ENCODE measurements around the gene CASK. TPM values are rescaled to one million over a fixed set of nuclear protein-coding genes. Genes with fewer than 3 reads are reported as not detected.

The CASK gene
- total and polyA plus RNA-seq, 2 of the 13 experiments (the other 11 are each of a cell fraction or from before 2014, with no cell fraction given): 14.5 to 16.0 TPM

DNA sequence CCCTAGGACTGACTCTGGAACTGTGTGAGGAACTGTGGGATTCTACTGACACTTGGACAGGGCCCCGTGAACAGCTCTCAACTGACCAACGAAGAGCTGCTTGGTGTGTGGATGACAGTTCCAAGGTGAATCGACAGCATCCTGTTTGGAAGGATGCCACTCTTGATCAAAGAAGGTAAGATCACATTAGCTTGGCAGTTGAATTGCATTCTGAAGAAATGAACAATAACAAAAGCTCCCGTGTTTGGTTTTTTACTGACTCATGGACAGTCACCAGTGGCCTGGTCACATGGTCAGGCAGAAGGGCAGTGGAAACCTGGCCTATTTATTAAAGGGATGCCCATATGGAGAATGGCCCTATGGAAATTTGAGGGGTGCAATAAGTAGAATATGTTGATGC, 267.7 kb downstream of the CASK start:
- DNase-seq (ENCODE audit: low spot score) (no peak), ATAC-seq (no peak), FAIRE-seq (no peak)
- Histone ChIP-seq H3K4me2 (ENCODE audit: low read depth, low read length) (no peak overlapping the region), H3K79me2 (ENCODE audit: insufficient read depth, low read length) (no peaks in the 10 kb centered on the region), H3K27me3 (ENCODE audit: control insufficient read depth in 1 of 2, insufficient read depth in 2 of 2, low read length in 2 of 2) (no peaks in the 10 kb centered on the region), H3K27ac (ENCODE audit: extremely low read length, insufficient read depth, low read length) (no peak overlapping the region), H3K4me3 (replicated peaks in 1 of 3; ENCODE audit: insufficient read depth in 1 of 3, low read depth in 2 of 3, low read length in 3 of 3) (no peak overlapping the region), H2AFZ (ENCODE audit: low read length) (no peak overlapping the region), H3K9me3 (ENCODE audit: low read length) (no peaks in the 10 kb centered on the region), H3K4me1 (ENCODE audit: insufficient read depth, low read length) (no peaks in the 10 kb centered on the region; the same call in 1 of the 2 replicates), H3K9ac (ENCODE audit: insufficient read depth, low read depth, low read length) (no peak overlapping the region), H3K36me3 (replicated peaks in 1 of 2; ENCODE audit: control insufficient read depth in 1 of 2, insufficient read depth in 2 of 2, low read length in 2 of 2) (peaks cover 2 to 7% of the 10 kb centered on the region in 2 experiments; a peak in 3 of 5 replicates), H4K20me1 (ENCODE audit: insufficient read depth, low read length) (no peaks in the 10 kb centered on the region)
- POLR2A ChIA-PET: no interaction called here
- no TSS peak for BruUV-seq (replicated peaks)
- intact Hi-C loops (cut with micrococcal nuclease; ENCODE audit: unreplicated experiment) (no loop called here), in situ Hi-C loops (cut with HindIII; ENCODE audit: extremely low pct_ligation_motif_present, low pct_unique_long_range_greater_than_20kb) (no loop called here)
- CTCF ChIA-PET (ENCODE audit: low intra/inter-chr PET ratio, low total read pairs): no interaction called here
- 87% methylated on average over 2 of the region's 4 CpGs for WGBS (ENCODE audit: low lambda C conversion rate)
- TF ChIP-seq, protein P1, sequence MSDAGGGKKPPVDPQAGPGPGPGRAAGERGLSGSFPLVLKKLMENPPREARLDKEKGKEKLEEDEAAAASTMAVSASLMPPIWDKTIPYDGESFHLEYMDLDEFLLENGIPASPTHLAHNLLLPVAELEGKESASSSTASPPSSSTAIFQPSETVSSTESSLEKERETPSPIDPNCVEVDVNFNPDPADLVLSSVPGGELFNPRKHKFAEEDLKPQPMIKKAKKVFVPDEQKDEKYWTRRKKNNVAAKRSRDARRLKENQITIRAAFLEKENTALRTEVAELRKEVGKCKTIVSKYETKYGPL (CRISPR knock-in tag; IDR thresholded peaks at IDR 0.05): no peak
- TF ChIP-seq HNRNPL (IDR thresholded peaks at IDR 0.05; ENCODE audit: low read depth, low read length) (no peak), ZNF333 (CRISPR knock-in tag; IDR thresholded peaks at IDR 0.05; ENCODE audit: borderline replicate concordance) (no peak), SIN3B (IDR thresholded peaks at IDR 0.05; ENCODE audit: low read length) (no peak), MEF2D (CRISPR knock-in tag; IDR thresholded peaks at IDR 0.05) (no peak), ZNF790 (CRISPR knock-in tag; IDR thresholded peaks at IDR 0.05; ENCODE audit: borderline replicate concordance) (no peak), YEATS2 (CRISPR knock-in tag; IDR thresholded peaks at IDR 0.05; ENCODE audit: borderline replicate concordance) (no peak), NR1H2 (CRISPR knock-in tag; IDR thresholded peaks at IDR 0.05; ENCODE audit: borderline replicate concordance, low read depth) (no peak), ZNF614 (CRISPR knock-in tag; IDR thresholded peaks at IDR 0.05; ENCODE audit: borderline replicate concordance) (no peak), MED1 (CRISPR knock-in tag; IDR thresholded peaks at IDR 0.05) (no peak)
- TF ChIP-seq, protein P2, sequence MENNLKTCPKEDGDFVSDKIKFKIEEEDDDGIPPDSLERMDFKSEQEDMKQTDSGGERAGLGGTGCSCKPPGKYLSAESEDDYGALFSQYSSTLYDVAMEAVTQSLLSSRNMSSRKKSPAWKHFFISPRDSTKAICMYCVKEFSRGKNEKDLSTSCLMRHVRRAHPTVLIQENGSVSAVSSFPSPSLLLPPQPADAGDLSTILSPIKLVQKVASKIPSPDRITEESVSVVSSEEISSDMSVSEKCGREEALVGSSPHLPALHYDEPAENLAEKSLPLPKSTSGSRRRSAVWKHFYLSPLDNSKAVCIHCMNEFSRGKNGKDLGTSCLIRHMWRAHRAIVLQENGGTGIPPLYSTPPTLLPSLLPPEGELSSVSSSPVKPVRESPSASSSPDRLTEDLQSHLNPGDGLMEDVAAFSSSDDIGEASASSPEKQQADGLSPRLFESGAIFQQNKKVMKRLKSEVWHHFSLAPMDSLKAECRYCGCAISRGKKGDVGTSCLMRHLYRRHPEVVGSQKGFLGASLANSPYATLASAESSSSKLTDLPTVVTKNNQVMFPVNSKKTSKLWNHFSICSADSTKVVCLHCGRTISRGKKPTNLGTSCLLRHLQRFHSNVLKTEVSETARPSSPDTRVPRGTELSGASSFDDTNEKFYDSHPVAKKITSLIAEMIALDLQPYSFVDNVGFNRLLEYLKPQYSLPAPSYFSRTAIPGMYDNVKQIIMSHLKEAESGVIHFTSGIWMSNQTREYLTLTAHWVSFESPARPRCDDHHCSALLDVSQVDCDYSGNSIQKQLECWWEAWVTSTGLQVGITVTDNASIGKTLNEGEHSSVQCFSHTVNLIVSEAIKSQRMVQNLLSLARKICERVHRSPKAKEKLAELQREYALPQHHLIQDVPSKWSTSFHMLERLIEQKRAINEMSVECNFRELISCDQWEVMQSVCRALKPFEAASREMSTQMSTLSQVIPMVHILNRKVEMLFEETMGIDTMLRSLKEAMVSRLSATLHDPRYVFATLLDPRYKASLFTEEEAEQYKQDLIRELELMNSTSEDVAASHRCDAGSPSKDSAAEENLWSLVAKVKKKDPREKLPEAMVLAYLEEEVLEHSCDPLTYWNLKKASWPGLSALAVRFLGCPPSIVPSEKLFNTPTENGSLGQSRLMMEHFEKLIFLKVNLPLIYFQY (CRISPR knock-in tag; IDR thresholded peaks at IDR 0.05; ENCODE audit: borderline replicate concordance): no peak
- TF ChIP-seq, protein P3, sequence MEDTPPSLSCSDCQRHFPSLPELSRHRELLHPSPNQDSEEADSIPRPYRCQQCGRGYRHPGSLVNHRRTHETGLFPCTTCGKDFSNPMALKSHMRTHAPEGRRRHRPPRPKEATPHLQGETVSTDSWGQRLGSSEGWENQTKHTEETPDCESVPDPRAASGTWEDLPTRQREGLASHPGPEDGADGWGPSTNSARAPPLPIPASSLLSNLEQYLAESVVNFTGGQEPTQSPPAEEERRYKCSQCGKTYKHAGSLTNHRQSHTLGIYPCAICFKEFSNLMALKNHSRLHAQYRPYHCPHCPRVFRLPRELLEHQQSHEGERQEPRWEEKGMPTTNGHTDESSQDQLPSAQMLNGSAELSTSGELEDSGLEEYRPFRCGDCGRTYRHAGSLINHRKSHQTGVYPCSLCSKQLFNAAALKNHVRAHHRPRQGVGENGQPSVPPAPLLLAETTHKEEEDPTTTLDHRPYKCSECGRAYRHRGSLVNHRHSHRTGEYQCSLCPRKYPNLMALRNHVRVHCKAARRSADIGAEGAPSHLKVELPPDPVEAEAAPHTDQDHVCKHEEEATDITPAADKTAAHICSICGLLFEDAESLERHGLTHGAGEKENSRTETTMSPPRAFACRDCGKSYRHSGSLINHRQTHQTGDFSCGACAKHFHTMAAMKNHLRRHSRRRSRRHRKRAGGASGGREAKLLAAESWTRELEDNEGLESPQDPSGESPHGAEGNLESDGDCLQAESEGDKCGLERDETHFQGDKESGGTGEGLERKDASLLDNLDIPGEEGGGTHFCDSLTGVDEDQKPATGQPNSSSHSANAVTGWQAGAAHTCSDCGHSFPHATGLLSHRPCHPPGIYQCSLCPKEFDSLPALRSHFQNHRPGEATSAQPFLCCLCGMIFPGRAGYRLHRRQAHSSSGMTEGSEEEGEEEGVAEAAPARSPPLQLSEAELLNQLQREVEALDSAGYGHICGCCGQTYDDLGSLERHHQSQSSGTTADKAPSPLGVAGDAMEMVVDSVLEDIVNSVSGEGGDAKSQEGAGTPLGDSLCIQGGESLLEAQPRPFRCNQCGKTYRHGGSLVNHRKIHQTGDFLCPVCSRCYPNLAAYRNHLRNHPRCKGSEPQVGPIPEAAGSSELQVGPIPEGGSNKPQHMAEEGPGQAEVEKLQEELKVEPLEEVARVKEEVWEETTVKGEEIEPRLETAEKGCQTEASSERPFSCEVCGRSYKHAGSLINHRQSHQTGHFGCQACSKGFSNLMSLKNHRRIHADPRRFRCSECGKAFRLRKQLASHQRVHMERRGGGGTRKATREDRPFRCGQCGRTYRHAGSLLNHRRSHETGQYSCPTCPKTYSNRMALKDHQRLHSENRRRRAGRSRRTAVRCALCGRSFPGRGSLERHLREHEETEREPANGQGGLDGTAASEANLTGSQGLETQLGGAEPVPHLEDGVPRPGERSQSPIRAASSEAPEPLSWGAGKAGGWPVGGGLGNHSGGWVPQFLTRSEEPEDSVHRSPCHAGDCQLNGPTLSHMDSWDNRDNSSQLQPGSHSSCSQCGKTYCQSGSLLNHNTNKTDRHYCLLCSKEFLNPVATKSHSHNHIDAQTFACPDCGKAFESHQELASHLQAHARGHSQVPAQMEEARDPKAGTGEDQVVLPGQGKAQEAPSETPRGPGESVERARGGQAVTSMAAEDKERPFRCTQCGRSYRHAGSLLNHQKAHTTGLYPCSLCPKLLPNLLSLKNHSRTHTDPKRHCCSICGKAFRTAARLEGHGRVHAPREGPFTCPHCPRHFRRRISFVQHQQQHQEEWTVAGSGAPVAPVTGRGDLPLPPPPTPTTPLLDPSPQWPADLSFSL (CRISPR knock-in tag; IDR thresholded peaks at IDR 0.05): no peak
- TF ChIP-seq, protein P4, sequence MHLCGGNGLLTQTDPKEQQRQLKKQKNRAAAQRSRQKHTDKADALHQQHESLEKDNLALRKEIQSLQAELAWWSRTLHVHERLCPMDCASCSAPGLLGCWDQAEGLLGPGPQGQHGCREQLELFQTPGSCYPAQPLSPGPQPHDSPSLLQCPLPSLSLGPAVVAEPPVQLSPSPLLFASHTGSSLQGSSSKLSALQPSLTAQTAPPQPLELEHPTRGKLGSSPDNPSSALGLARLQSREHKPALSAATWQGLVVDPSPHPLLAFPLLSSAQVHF (CRISPR knock-in tag; IDR thresholded peaks at IDR 0.05): no peak

Data from HepG2 (cell line).